Fibroblast of lung (primary cell): ENCODE data around the gene LIPH. TPM values are rescaled to one million over a fixed set of nuclear protein-coding genes. Genes with fewer than 3 reads are reported as not detected.

Experiments
- DNase-seq, 2 donors: peaks; one replicate each; pipeline versions ENCODE4 v3.0.0 to v3.0.0-alpha.2; 2010; ENCODE audit warnings: low read depth in 2 of 2
- H2AFZ ChIP-seq: 2 replicates; pipeline ENCODE4 v1.5.1; 2012; ENCODE audit warnings: low read length, control low read depth, inconsistent platforms
- H3K27ac ChIP-seq: 2 replicates; pipeline ENCODE4 v1.5.1; 2011; ENCODE audit warnings: low read length, control low read depth; ENCODE audit not compliant: insufficient read depth
- H3K27me3 ChIP-seq: 2 replicates; pipeline ENCODE4 v1.5.1; 2011; ENCODE audit warnings: mild to moderate bottlenecking, low read length; ENCODE audit not compliant: control insufficient read depth, insufficient read depth
- H3K36me3 ChIP-seq: 2 replicates; pipeline ENCODE4 v1.5.1; 2011; ENCODE audit warnings: low read length; ENCODE audit not compliant: control insufficient read depth, insufficient read depth
- H3K4me1 ChIP-seq: 2 replicates; pipeline ENCODE4 v1.5.1; 2011; ENCODE audit warnings: low read length; ENCODE audit not compliant: control insufficient read depth, insufficient read depth; ENCODE audit errors: extremely low read depth
- H3K4me2 ChIP-seq: 2 replicates; pipeline ENCODE4 v1.5.1; 2011; ENCODE audit warnings: low read length, control low read depth; ENCODE audit not compliant: insufficient read depth; ENCODE audit errors: extremely low read depth
- H3K4me3 ChIP-seq, 4 experiments: fragments of 200-600 bp in 1 of 4; sonication (generic) in 1 of 4; replicated peaks in 1 of 4; 2 replicates each; pipeline ENCODE4 v1.5.1; 2011 to 2016; ENCODE audit warnings: low read length in 4 of 4, low read depth in 3 of 4, mild to moderate bottlenecking in 3 of 4, control low read depth in 2 of 4, inconsistent platforms in 1 of 4, mixed read lengths in 1 of 4; ENCODE audit not compliant: insufficient read depth in 1 of 4; ENCODE audit errors: control extremely low read depth in 1 of 4
- H3K79me2 ChIP-seq: 2 replicates; pipeline ENCODE4 v1.5.1; 2012; ENCODE audit warnings: mild to moderate bottlenecking, low read length, inconsistent platforms; ENCODE audit not compliant: control insufficient read depth, insufficient read depth
- H3K9ac ChIP-seq: 2 replicates; pipeline ENCODE4 v1.5.1; 2011; ENCODE audit warnings: mild to moderate bottlenecking, low read length, control low read depth; ENCODE audit not compliant: insufficient read depth
- H3K9me3 ChIP-seq: 2 replicates; pipeline ENCODE4 v1.5.1; 2012; ENCODE audit warnings: low read depth, low read length; ENCODE audit not compliant: control insufficient read depth, insufficient read depth
- H4K20me1 ChIP-seq: 2 replicates; pipeline ENCODE4 v1.5.1; 2011; ENCODE audit warnings: low read length; ENCODE audit not compliant: control insufficient read depth, insufficient read depth; ENCODE audit errors: extremely low read depth
- CTCF ChIP-seq, 2 donors: IDR thresholded peaks in 1 of 2; conservative IDR thresholded peaks in 1 of 2; 1 replicate in 1 of 2; 2 replicates in 1 of 2; pipeline ENCODE4 v1.5.1; 2011 to 2012; ENCODE audit warnings: low read length in 2 of 2, control low read depth in 1 of 2, inconsistent platforms in 1 of 2, low read depth in 1 of 2, mild to moderate bottlenecking in 1 of 2
- EZH2 ChIP-seq: IDR thresholded peaks from 2 replicates; pipeline ENCODE4 v1.5.1; 2012; ENCODE audit warnings: low read length, control low read depth, mild to moderate bottlenecking; ENCODE audit errors: missing control alignments
- polyA plus RNA-seq, 2 donors: library from polyadenylated mRNA; depleted of rRNA in 1 of 2; stranded (reverse) in 1 of 2; unstranded in 1 of 2; fragments of >200 nt; gene quantifications; 2 replicates each; pipeline ENCODE4 v1.2.1, GENCODE V29; 2011 to 2012; ENCODE audit warnings: missing spikeins in 1 of 2
- total RNA-seq: library from RNA; depleted of rRNA; stranded (reverse); fragments of >200 nt; gene quantifications from 2 replicates; pipeline ENCODE4 v1.2.1, GENCODE V29; 2014

Gene LIPH
- total and polyA plus RNA-seq, 2 donors (not counting 1 experiment from before 2014, with no cell fraction given) = 0.32 TPM; not detected in 1

- no peak overlapping the region for H3K27ac ChIP-seq
- no peaks in the 10 kb centered on the region for H4K20me1 ChIP-seq
- TF ChIP-seq CTCF (conservative IDR thresholded peaks at IDR 0.05 in 1 of 2, IDR thresholded peaks at IDR 0.05 in 1 of 2; ENCODE audit: low read depth in 1 of 2, low read length in 2 of 2) (no peak), EZH2 (no peak)
- peaks cover 4% of the 10 kb centered on the region for H3K27me3 ChIP-seq
- no peaks in the 10 kb centered on the region for H3K36me3 ChIP-seq
- no peak overlapping the region for H3K4me2 ChIP-seq
- no peak overlapping the region for H3K4me3 ChIP-seq
- H3K9ac ChIP-seq = no peak overlapping the region
- no peaks in the 10 kb centered on the region for H3K79me2 ChIP-seq
- H2AFZ ChIP-seq = no peak overlapping the region
- no peaks in the 10 kb centered on the region for H3K9me3 ChIP-seq
- no peak for DNase-seq
- H3K4me1 ChIP-seq = no peaks in the 10 kb centered on the region
Measured at GRCh38 chr3:185517387-185518130, 34.8 kb downstream of the LIPH start.

GRCh38 chr3:185511711-185512110 is 40.7 kb downstream of the LIPH start:
- H2AFZ ChIP-seq = no peak overlapping the region
- H3K27me3 ChIP-seq = peaks cover 4% of the 10 kb centered on the region
- H3K9me3 ChIP-seq = no peaks in the 10 kb centered on the region
- H3K9ac ChIP-seq = no peak overlapping the region
- no peaks in the 10 kb centered on the region for H4K20me1 ChIP-seq
- TF ChIP-seq CTCF (conservative IDR thresholded peaks at IDR 0.05 in 1 of 2, IDR thresholded peaks at IDR 0.05 in 1 of 2; ENCODE audit: low read depth in 1 of 2, low read length in 2 of 2) (no peak), EZH2 (no peak)
- no peak overlapping the region for H3K4me2 ChIP-seq
- no peak overlapping the region for H3K27ac ChIP-seq
- no peaks in the 10 kb centered on the region for H3K4me1 ChIP-seq
- H3K36me3 ChIP-seq = no peaks in the 10 kb centered on the region
- H3K4me3 ChIP-seq = no peak overlapping the region
- DNase-seq = no peak
- no peaks in the 10 kb centered on the region for H3K79me2 ChIP-seq

GRCh38 chr3:185508335-185508991 is 43.9 kb downstream of the LIPH start:
- Histone ChIP-seq H3K9ac (no peak overlapping the region), H3K27ac (no peak overlapping the region), H3K79me2 (no peaks in the 10 kb centered on the region), H2AFZ (no peak overlapping the region), H3K4me3 (no peak overlapping the region), H3K36me3 (no peaks in the 10 kb centered on the region), H3K4me2 (no peak overlapping the region), H3K4me1 (no peaks in the 10 kb centered on the region), H4K20me1 (no peaks in the 10 kb centered on the region), H3K27me3 (no peaks in the 10 kb centered on the region), H3K9me3 (no peaks in the 10 kb centered on the region)
- DNase-seq = no peak
- TF ChIP-seq CTCF (conservative IDR thresholded peaks at IDR 0.05 in 1 of 2, IDR thresholded peaks at IDR 0.05 in 1 of 2; ENCODE audit: low read depth in 1 of 2, low read length in 2 of 2) (no peak), EZH2 (no peak)
